Measurements from ENCODE around the gene SLC10A3. TPM values are rescaled to one million over a fixed set of nuclear protein-coding genes. Genes with fewer than 3 reads are reported as not detected.

The SLC10A3 gene
- total RNA-seq, result 10 to 100 TPM in 8 of 9 donors, 1 to 10 TPM in 1; 8.3 to 33.3 (median 15.5) TPM
- polyA plus RNA-seq, result 10 to 100 TPM; 12.2 to 50.6 TPM
- long read RNA-seq, donor 1, transcript SLC10A3-201 (2 exons, 2,161 nt), result major isoform, 34 of 49 reads
- long read RNA-seq, donor 1, partial matches to known transcripts, result 1 of 49 reads
- long read RNA-seq, donor 1, other reads (novel, unspliced or antisense), result 10 of 49 reads
- long read RNA-seq, donor 2, transcript SLC10A3-204 (3 exons, 1,862 nt), result minor isoform, 8 of 58 reads
- long read RNA-seq, donor 2, transcript SLC10A3-201 (2 exons, 2,161 nt), result major isoform, 34 of 58 reads
- long read RNA-seq, donor 2, partial matches to known transcripts, result 11 of 58 reads
- long read RNA-seq, donor 2, other reads (novel, unspliced or antisense), result 5 of 58 reads
- long read RNA-seq, donor 3, transcript SLC10A3-201 (2 exons, 2,161 nt), result major isoform, 67 of 96 reads
- long read RNA-seq, donor 3, partial matches to known transcripts, result 7 of 96 reads
- long read RNA-seq, donor 3, other reads (novel, unspliced or antisense), result 18 of 96 reads

- peak within 1 kb of the TSS; percentile 87 to 97 (median 94) for H3K27ac ChIP-seq
- H3K4me3 ChIP-seq, result peak within 1 kb of the TSS; percentile 32 to 87 (median 69)
- no peaks in the 10 kb centered on the region for H3K9me3 ChIP-seq
- ATAC-seq (peak; percentile 88 to 95 (median 91)), DNase-seq (peak; percentile 92 to 97 (median 95))
- peaks cover 0 to 6% (median 0%) of the 10 kb centered on the region in 9 donors for H3K36me3 ChIP-seq
- TF ChIP-seq CTCF (IDR thresholded peaks at IDR 0.05) (peak in 2 of 12 donors; percentile 12 to 17), POLR2A (IDR thresholded peaks at IDR 0.05) (peak; percentile 87 to 96)
- 0 to 35% (median 15%) methylated on average over 26 to 66 of the region's 71 CpGs for WGBS, 4 donors
- no peaks in the 10 kb centered on the region for H3K27me3 ChIP-seq
- peaks cover 0 to 19% (median 5%) of the 10 kb centered on the region in 12 donors for H3K4me1 ChIP-seq
- intact Hi-C loops (cut with DNase I), result loop anchor here in 2 of 10 donors (1.0 to 5.0 kb wide), 4 partner anchors 26 to 93 kb away; partner anchors contain the start of genes FAM3A (in 2 of the 2), ATP6AP1 (in 1 of the 2) and RPL10 (in 1 of the 2)
These were observed at the start of gene SLC10A3 for GRCh38 chrX:154490414-154491083. TSS of gene SLC10A3 (minus strand) at chrX:154490629. CDS start at chrX:154488940, 1,689 bp downstream.

- no peak for ATAC-seq
- intact Hi-C loops (cut with DNase I), result loop anchor here in 1 of 10 donors (5.0 kb wide), 1 partner anchor 142 kb away; the partner anchor contains the start of gene RPL10
These were observed 48.6 kb upstream of the SLC10A3 start for GRCh38 chrX:154539077-154539476.

GRCh38 chrX:154535892-154536291 lies 45.5 kb upstream of the SLC10A3 start:
- Histone ChIP-seq H3K27me3 (no peaks in the 10 kb centered on the region), H3K4me3 (no peak overlapping the region), H3K27ac (no peak overlapping the region), H3K4me1 (peaks cover 0 to 7% (median 4%) of the 10 kb centered on the region in 12 donors), H3K9me3 (no peaks in the 10 kb centered on the region), H3K36me3 (peaks cover 0 to 26% (median 8%) of the 10 kb centered on the region in 9 donors)
- WGBS, 4 donors, result 75 to 94% (median 83%) methylated on average over 8 to 9 of the region's 9 CpGs
- DNase-seq (no peak), ATAC-seq (no peak)
- no peak for TF ChIP-seq CTCF (IDR thresholded peaks at IDR 0.05)
- TF ChIP-seq POLR2A (IDR thresholded peaks at IDR 0.05), result no peak
- intact Hi-C loops (cut with DNase I), result loop anchor here in 3 of 10 donors (2.0 to 5.0 kb wide), 3 partner anchors 139 to 1577 kb away; partner anchors contain the start of gene RPL10 (in 1 of the 3)

More at GRCh38 chrX:154539077-154539476, 48.6 kb upstream of the SLC10A3 start:
- TF ChIP-seq POLR2A (IDR thresholded peaks at IDR 0.05) (no peak), CTCF (IDR thresholded peaks at IDR 0.05) (no peak)
- Histone ChIP-seq H3K27ac (no peak overlapping the region), H3K9me3 (no peaks in the 10 kb centered on the region), H3K36me3 (peaks cover 0 to 8% (median 3%) of the 10 kb centered on the region in 9 donors), H3K4me3 (no peak overlapping the region), H3K4me1 (peaks cover 0 to 39% (median 13%) of the 10 kb centered on the region in 12 donors), H3K27me3 (peaks cover 0 to 4% (median 0%) of the 10 kb centered on the region in 9 donors)
- no peak for DNase-seq
- 69 to 78% (median 74%) methylated on average over 8 of the region's 8 CpGs for WGBS, 4 donors

Measured in heart left ventricle (tissue), 16 donors.